Ovary (tissue), 3 donors: Measurements from ENCODE around the gene TCF7L1.

Source experiments
- POLR2A ChIP-seq: fragments of 450-650 bp; IDR thresholded peaks from one replicate; pipeline ENCODE4 v1.6.1; 2017; ENCODE audit warnings: antibody characterized with exemption, mild to moderate bottlenecking, moderate library complexity
- TF ChIP-seq, protein P1 (sequence below), 3 donors: fragments of 450-650 bp in 2 of 3; fragments of 200-600 bp in 1 of 3; IDR thresholded peaks; one replicate each; pipeline versions ENCODE4 v1.5.1 to v1.8.0; 2016 to 2022; ENCODE audit warnings: antibody characterized with exemption in 3 of 3, mild to moderate bottlenecking in 1 of 3
- donor health status: DM: no; HTN: no; CAD: no.

GRCh38 chr2:85133751-85134254 is 611 bp downstream of the TCF7L1 start:
- TF ChIP-seq POLR2A: no peak
- TF ChIP-seq, protein P1, sequence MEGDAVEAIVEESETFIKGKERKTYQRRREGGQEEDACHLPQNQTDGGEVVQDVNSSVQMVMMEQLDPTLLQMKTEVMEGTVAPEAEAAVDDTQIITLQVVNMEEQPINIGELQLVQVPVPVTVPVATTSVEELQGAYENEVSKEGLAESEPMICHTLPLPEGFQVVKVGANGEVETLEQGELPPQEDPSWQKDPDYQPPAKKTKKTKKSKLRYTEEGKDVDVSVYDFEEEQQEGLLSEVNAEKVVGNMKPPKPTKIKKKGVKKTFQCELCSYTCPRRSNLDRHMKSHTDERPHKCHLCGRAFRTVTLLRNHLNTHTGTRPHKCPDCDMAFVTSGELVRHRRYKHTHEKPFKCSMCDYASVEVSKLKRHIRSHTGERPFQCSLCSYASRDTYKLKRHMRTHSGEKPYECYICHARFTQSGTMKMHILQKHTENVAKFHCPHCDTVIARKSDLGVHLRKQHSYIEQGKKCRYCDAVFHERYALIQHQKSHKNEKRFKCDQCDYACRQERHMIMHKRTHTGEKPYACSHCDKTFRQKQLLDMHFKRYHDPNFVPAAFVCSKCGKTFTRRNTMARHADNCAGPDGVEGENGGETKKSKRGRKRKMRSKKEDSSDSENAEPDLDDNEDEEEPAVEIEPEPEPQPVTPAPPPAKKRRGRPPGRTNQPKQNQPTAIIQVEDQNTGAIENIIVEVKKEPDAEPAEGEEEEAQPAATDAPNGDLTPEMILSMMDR (IDR thresholded peaks at IDR 0.05): no peak
